DND-41 (cell line): Measurements from ENCODE around the gene NKD1.

Source experiments
- ATAC-seq: fragments of 200-7000 bp; cut with Tn5 transposase; 3 replicates; pipeline ENCODE4 v1.9.1; 2021; ENCODE audit warnings: low read depth; ENCODE audit not compliant: insufficient read depth
- DNase-seq: peaks from one replicate; pipeline ENCODE4 v3.0.0-alpha.2; 2020
- H2AFZ ChIP-seq: 2 replicates; pipeline ENCODE4 v1.6.0; 2012; ENCODE audit warnings: low read depth, low read length
- H3K27ac ChIP-seq: 2 replicates; pipeline ENCODE4 v1.5.1; 2012; ENCODE audit warnings: low read length, inconsistent platforms
- H3K27me3 ChIP-seq: fragments of 200-600 bp; sonication (generic); 2 replicates; pipeline ENCODE4 v1.6.0; 2012; ENCODE audit warnings: low read length, mild to moderate bottlenecking, inconsistent platforms; ENCODE audit not compliant: insufficient read depth, poor library complexity
- H3K36me3 ChIP-seq: 2 replicates; pipeline ENCODE4 v1.5.1; 2012; ENCODE audit warnings: low read length, inconsistent platforms; ENCODE audit not compliant: insufficient read depth
- H3K4me1 ChIP-seq: 2 replicates; pipeline ENCODE4 v1.5.1; 2012; ENCODE audit warnings: mild to moderate bottlenecking, low read length; ENCODE audit not compliant: insufficient read depth
- H3K4me2 ChIP-seq: 2 replicates; pipeline ENCODE4 v1.6.0; 2012; ENCODE audit warnings: mild to moderate bottlenecking, moderate library complexity, low read length, inconsistent platforms; ENCODE audit not compliant: insufficient read depth
- H3K4me3 ChIP-seq, 2 experiments: fragments of 200-600 bp in 1 of 2; shearing (Covaris generic) in 1 of 2; 2 replicates each; pipeline ENCODE4 v1.5.1; 2012 to 2016; ENCODE audit warnings: inconsistent platforms in 2 of 2, low read length in 2 of 2, mild to moderate bottlenecking in 2 of 2, low read depth in 1 of 2, moderate library complexity in 1 of 2
- H3K79me2 ChIP-seq: 2 replicates; pipeline ENCODE4 v1.6.0; 2012; ENCODE audit warnings: low read length, inconsistent platforms; ENCODE audit not compliant: insufficient read depth
- H3K9ac ChIP-seq: 2 replicates; pipeline ENCODE4 v1.6.0; 2012; ENCODE audit warnings: low read depth, mild to moderate bottlenecking, inconsistent platforms, low read length, moderate library complexity
- H3K9me3 ChIP-seq: 2 replicates; pipeline ENCODE4 v1.5.1; 2012; ENCODE audit warnings: low read length, moderate library complexity, mild to moderate bottlenecking, inconsistent platforms; ENCODE audit not compliant: insufficient read depth, severe bottlenecking
- H4K20me1 ChIP-seq: 2 replicates; pipeline ENCODE4 v1.6.0; 2012; ENCODE audit warnings: low read length; ENCODE audit not compliant: insufficient read depth
- EZH2 ChIP-seq: IDR thresholded peaks from 3 replicates; pipeline ENCODE4 v1.6.1; 2012; ENCODE audit warnings: borderline replicate concordance, low read depth, mild to moderate bottlenecking, moderate library complexity, low read length, inconsistent platforms; ENCODE audit not compliant: severe bottlenecking
- TF ChIP-seq, protein P1 (sequence below): IDR thresholded peaks from 2 replicates; pipeline ENCODE4 v1.5.1; 2012; ENCODE audit warnings: borderline replicate concordance, low read length, moderate library complexity, mild to moderate bottlenecking; ENCODE audit not compliant: poor library complexity, severe bottlenecking; ENCODE audit errors: extremely low read depth

The NKD1 gene

DNA sequence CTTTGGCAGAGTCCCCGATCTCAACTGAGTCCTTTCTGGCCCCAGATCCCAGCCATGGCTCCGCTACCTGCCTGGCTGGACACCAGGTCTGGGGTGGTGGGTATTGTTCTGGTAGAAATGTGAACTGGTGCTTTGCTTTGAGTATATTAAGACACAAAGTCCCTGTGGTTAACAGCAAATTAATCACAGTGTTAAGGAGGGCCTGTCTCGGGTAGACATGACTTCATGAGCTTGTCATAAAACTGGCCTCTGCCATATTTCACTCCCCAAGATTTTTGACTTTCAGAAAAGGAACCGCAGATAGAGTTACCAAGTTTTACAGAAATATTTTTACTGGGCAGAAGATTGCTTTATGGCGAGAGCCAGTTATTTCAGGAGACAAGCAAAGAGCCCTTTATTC lies 19.5 kb downstream of the NKD1 start:
- H3K9ac ChIP-seq, result no peak overlapping the region
- ATAC-seq (no peak), DNase-seq (no peak)
- no peak for TF ChIP-seq EZH2
- TF ChIP-seq, protein P1, sequence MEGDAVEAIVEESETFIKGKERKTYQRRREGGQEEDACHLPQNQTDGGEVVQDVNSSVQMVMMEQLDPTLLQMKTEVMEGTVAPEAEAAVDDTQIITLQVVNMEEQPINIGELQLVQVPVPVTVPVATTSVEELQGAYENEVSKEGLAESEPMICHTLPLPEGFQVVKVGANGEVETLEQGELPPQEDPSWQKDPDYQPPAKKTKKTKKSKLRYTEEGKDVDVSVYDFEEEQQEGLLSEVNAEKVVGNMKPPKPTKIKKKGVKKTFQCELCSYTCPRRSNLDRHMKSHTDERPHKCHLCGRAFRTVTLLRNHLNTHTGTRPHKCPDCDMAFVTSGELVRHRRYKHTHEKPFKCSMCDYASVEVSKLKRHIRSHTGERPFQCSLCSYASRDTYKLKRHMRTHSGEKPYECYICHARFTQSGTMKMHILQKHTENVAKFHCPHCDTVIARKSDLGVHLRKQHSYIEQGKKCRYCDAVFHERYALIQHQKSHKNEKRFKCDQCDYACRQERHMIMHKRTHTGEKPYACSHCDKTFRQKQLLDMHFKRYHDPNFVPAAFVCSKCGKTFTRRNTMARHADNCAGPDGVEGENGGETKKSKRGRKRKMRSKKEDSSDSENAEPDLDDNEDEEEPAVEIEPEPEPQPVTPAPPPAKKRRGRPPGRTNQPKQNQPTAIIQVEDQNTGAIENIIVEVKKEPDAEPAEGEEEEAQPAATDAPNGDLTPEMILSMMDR, result no peak
- H3K36me3 ChIP-seq, result no peaks in the 10 kb centered on the region
- H4K20me1 ChIP-seq, result peaks cover 6% of the 10 kb centered on the region; the same call in 1 of the 2 replicates
- no peak overlapping the region for H2AFZ ChIP-seq
- H3K9me3 ChIP-seq, result no peaks in the 10 kb centered on the region
- no peak overlapping the region for H3K27ac ChIP-seq
- H3K4me1 ChIP-seq, result no peaks in the 10 kb centered on the region
- H3K4me3 ChIP-seq, result no peak overlapping the region
- H3K4me2 ChIP-seq, result no peak overlapping the region
- H3K27me3 ChIP-seq, result peaks cover 17% of the 10 kb centered on the region
- no peaks in the 10 kb centered on the region for H3K79me2 ChIP-seq

DNA sequence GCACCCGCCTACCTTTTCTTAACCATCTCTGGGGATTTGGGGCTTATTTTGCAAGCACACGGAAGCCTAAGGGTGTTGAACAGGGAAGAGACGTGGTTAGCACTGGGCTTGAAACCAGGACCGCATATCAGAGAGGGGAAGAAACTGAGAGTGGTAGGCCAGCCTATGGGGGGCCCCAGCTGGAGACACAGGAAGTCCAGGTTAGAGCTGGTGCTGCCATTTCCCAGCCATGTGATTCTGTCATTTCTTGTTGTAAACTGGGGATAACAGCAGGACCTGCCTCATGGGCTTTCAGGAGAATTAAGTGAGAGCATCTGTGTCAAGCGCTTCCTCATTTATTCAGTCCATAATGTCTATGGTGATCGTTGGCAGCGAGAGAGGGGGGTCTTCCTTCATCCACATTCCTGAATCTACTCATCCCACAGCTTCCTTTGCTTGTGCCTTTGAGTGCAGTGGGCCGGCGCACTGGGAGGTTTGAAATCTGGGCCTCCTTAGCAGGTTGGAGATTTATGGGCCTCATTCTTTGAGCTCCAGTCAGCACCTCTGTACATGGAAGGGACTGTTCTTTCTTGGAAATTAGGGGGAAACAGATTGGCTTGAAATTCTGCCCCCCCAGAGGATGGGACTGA lies 20.1 kb downstream of the NKD1 start:
- DNase-seq, result no peak
- no peak overlapping the region for H2AFZ ChIP-seq
- no peak overlapping the region for H3K4me2 ChIP-seq
- no peak overlapping the region for H3K9ac ChIP-seq
- no peak overlapping the region for H3K27ac ChIP-seq
- H3K4me3 ChIP-seq, result no peak overlapping the region
- H3K27me3 ChIP-seq, result peaks cover 17% of the 10 kb centered on the region
- H3K79me2 ChIP-seq, result no peaks in the 10 kb centered on the region
- H4K20me1 ChIP-seq, result peaks cover 6% of the 10 kb centered on the region; the same call in 1 of the 2 replicates
- H3K9me3 ChIP-seq, result no peaks in the 10 kb centered on the region
- H3K4me1 ChIP-seq, result no peaks in the 10 kb centered on the region
- TF ChIP-seq EZH2, result no peak
- TF ChIP-seq, protein P1, result no peak
- no peaks in the 10 kb centered on the region for H3K36me3 ChIP-seq
- no peak for ATAC-seq

DNA sequence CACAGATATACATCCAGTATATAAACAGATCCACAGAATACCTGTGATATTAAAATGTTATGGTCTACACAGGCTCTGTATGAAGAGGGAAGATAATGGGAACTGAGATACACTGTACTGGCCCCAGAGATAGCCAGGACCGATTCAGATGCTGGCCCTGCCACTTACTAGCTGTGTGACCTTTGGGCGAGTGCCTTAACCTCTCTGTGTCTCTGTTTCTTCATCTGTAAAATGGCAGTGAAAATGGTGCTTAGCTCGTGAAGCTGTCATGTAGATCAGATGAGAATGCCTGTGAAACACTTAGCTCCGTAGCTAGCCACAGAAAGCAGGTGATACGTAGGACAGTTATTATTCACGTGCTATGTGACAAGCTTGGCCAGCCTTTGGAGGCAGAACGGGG lies 22.2 kb downstream of the NKD1 start:
- H3K9ac ChIP-seq, result no peak overlapping the region
- peaks cover 12% of the 10 kb centered on the region for H3K27me3 ChIP-seq
- DNase-seq (no peak), ATAC-seq (no peak)
- H4K20me1 ChIP-seq, result peaks cover 6% of the 10 kb centered on the region; the same call in 1 of the 2 replicates
- H3K4me3 ChIP-seq, result no peak overlapping the region
- H3K4me2 ChIP-seq, result no peak overlapping the region
- no peaks in the 10 kb centered on the region for H3K4me1 ChIP-seq
- no peaks in the 10 kb centered on the region for H3K9me3 ChIP-seq
- TF ChIP-seq, protein P1, result no peak
- TF ChIP-seq EZH2, result no peak
- H3K36me3 ChIP-seq, result no peaks in the 10 kb centered on the region
- no peak overlapping the region for H3K27ac ChIP-seq
- no peak overlapping the region for H2AFZ ChIP-seq
- H3K79me2 ChIP-seq, result no peaks in the 10 kb centered on the region
